ENCODE measurements around the gene RNASE11. TPM values are rescaled to one million over a fixed set of nuclear protein-coding genes. Genes with fewer than 3 reads are reported as not detected.

The RNASE11 gene
- total RNA-seq, 5 donors from 2014 or later (not counting 1 experiment from before 2014, with no cell fraction given), result not detected

DNA sequence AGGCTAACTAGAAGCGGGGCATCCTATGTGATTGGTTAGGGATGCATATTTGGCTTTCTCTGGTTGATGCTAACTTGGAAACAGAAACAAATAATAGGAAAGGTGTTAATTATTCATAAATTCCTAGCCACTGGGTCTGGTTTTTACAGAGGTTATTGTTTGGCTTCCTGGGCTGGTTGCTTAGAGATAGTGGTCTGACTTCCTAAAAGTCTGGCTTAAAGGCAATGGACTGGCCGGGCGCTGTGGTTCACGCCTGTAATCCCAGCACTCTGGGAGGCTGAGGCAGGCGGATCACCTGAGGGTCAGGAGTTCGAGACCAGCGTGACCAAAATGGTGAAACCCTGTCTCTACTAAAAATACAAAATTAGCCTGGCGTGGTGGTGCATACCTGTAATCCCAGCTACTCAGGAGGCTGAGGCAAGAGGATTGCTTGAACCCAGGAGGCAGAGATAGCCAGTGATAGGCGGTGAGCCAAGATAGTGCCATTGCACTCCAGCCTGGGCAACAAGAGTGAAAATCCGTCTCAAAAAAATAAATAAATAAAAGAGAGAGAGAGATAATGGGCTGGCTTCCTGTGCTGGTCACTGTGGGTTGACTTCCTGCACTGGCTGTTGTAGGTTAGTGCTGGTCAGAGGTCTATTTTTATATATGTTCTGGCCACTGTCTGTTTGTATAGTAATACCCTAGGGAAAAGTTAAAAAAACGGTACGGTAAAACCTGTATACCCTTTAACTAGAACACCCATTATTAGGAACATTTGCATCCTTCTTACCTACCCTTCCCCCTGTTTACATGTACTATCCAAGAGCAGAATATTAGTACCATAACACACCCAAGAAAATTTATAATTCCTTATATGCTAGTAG is 29.6 kb upstream of the RNASE11 start:
- H3K9me3 Mint-ChIP-seq, result no peaks in the 10 kb centered on the region

GRCh38 chr14:20615996-20616395 is 28.2 kb upstream of the RNASE11 start:
- Histone ChIP-seq H3K36me3 (ENCODE audit: control insufficient read depth in 2 of 2, extremely low read depth in 1 of 2, insufficient read depth in 1 of 2, low read length in 1 of 2) (no peaks in the 10 kb centered on the region), H3K9me3 (no peaks in the 10 kb centered on the region), H3K4me3 (ENCODE audit: control insufficient read depth in 1 of 2, extremely low read depth in 1 of 2, low read length in 1 of 2) (no peak overlapping the region), H3K27ac (ENCODE audit: low read length) (no peak overlapping the region), H3K4me1 (ENCODE audit: control insufficient read depth in 1 of 2, extremely low read depth in 1 of 2, insufficient read depth in 2 of 2, low read length in 2 of 2) (peaks cover 9 to 16% of the 10 kb centered on the region in 2 experiments), H3K27me3 (replicated peaks in 1 of 2; ENCODE audit: control insufficient read depth in 2 of 2, extremely low read depth in 1 of 2, insufficient read depth in 2 of 2, low read length in 1 of 2) (no peaks in the 10 kb centered on the region)
- Mint-ChIP-seq H3K9me3 (no peaks in the 10 kb centered on the region), H3K4me1 (peaks cover 5 to 8% (median 5%) of the 10 kb centered on the region in 3 donors), H3K36me3 (no peaks in the 10 kb centered on the region), H3K27ac (no peak overlapping the region), H3K27me3 (peaks cover 5% of the 10 kb centered on the region in 2 donors), H3K4me3 (no peak overlapping the region)
- ChIA-PET POLR2A (no interaction called here), CTCF (interaction anchor here in 1 of 2 donors (0.9 kb wide), 1 partner anchor 73 kb away, joined by 3 read pairs; the partner anchor contains the start of gene ANG)
- DNase-seq, result no peak
- ATAC-seq (replicated peaks in 1 of 4), result no peak
- WGBS (ENCODE audit: insufficient coverage), result 92% methylated on average over 5 of the region's 5 CpGs

More for the DNA sequence above, 29.6 kb upstream of the RNASE11 start:
- Mint-ChIP-seq H3K27ac (peak overlapping the region in 1 of 2 donors; percentile 52), H3K36me3 (no peaks in the 10 kb centered on the region), H3K4me3 (no peak overlapping the region), H3K27me3 (peaks cover 5 to 11% of the 10 kb centered on the region in 2 donors), H3K4me1 (peaks cover 6 to 10% (median 9%) of the 10 kb centered on the region in 3 donors)
- Histone ChIP-seq H3K4me1 (ENCODE audit: control insufficient read depth in 1 of 2, extremely low read depth in 1 of 2, insufficient read depth in 2 of 2, low read length in 2 of 2) (peaks cover 10 to 14% of the 10 kb centered on the region in 2 experiments), H3K9me3 (no peaks in the 10 kb centered on the region), H3K4me3 (ENCODE audit: control insufficient read depth in 1 of 2, extremely low read depth in 1 of 2, low read length in 1 of 2) (no peak overlapping the region), H3K27ac (ENCODE audit: low read length) (no peak overlapping the region), H3K36me3 (ENCODE audit: control insufficient read depth in 2 of 2, extremely low read depth in 1 of 2, insufficient read depth in 1 of 2, low read length in 1 of 2) (no peaks in the 10 kb centered on the region), H3K27me3 (replicated peaks in 1 of 2; ENCODE audit: control insufficient read depth in 2 of 2, extremely low read depth in 1 of 2, insufficient read depth in 2 of 2, low read length in 1 of 2) (peaks cover 1 to 4% of the 10 kb centered on the region in 2 experiments)
- 86% methylated on average over 9 of the region's 12 CpGs for whole genome bisulfite sequencing (ENCODE audit: insufficient coverage)
- DNase-seq (no peak), ATAC-seq (replicated peaks in 1 of 4) (no peak)
- CTCF ChIA-PET, result interaction anchor here in 1 of 2 donors (1.2 kb wide), 1 partner anchor 74 kb away, joined by 4 read pairs; no protein-coding TSS in a partner anchor
- POLR2A ChIA-PET, result interaction anchor here in 1 of 2 donors (0.7 kb wide), 1 partner anchor 669 kb away, joined by 3 read pairs; no protein-coding TSS in a partner anchor

DNA sequence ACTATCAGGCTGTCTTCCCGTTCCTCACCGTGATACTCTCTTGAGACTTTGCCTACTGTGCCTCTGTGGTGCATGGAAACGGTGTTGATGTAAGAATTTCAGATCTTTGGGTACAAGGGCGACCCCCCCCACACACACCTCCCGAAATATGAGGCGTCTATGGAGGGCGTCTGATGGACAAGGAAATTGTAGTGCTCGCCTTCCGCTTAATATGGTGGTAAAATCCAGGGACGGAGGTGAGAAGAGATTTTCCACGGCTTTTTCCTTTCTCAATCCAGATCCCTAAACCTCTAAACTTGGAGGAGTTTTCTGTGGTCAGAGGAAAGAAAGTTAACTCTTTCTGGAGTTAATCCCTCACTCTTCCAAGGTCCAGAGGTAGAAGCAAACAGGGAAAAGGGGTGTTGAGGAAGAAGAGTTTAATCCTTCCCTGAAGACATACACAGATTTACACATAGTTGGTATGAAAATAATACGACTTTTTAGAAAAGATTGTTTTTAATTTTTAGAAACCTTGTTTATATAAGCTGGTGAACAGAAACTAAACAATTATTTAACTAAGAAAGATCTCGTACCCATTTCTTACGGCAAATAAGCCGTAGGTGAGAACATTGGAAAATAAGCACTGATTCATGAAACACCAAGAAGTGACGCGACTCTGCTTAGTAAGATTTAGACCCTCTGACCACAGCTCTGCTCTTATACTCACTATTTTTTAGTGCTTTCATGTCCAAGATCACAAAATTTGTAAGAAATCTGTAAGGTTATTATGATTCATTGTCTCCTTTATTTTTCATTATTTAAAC is 26.4 kb upstream of the RNASE11 start:
- Histone ChIP-seq H3K36me3 (ENCODE audit: control insufficient read depth in 2 of 2, extremely low read depth in 1 of 2, insufficient read depth in 1 of 2, low read length in 1 of 2) (no peaks in the 10 kb centered on the region), H3K4me3 (ENCODE audit: control insufficient read depth in 1 of 2, extremely low read depth in 1 of 2, low read length in 1 of 2) (peak overlapping the region; percentile 57 to 75), H3K27ac (ENCODE audit: low read length) (peak overlapping the region; percentile 36), H3K4me1 (ENCODE audit: control insufficient read depth in 1 of 2, extremely low read depth in 1 of 2, insufficient read depth in 2 of 2, low read length in 2 of 2) (peaks cover 19 to 29% of the 10 kb centered on the region in 2 experiments), H3K27me3 (replicated peaks in 1 of 2; ENCODE audit: control insufficient read depth in 2 of 2, extremely low read depth in 1 of 2, insufficient read depth in 2 of 2, low read length in 1 of 2) (no peaks in the 10 kb centered on the region), H3K9me3 (no peaks in the 10 kb centered on the region)
- Mint-ChIP-seq H3K9me3 (no peaks in the 10 kb centered on the region), H3K27me3 (peaks cover 5% of the 10 kb centered on the region in 2 donors), H3K4me1 (peaks cover 5 to 8% (median 5%) of the 10 kb centered on the region in 3 donors), H3K4me3 (no peak overlapping the region), H3K36me3 (no peaks in the 10 kb centered on the region), H3K27ac (peak overlapping the region; percentile 6 to 24)
- DNase-seq (peak in 5 of 35 experiments; percentile 20 to 36 (median 22)), ATAC-seq (replicated peaks in 1 of 4) (peak; percentile 5 to 13 (median 8))
- ChIA-PET CTCF (interaction anchor here (0.7 to 2.3 kb wide), 15 partner anchors 17 to 308 kb away, joined by 3 to 34 read pairs (median 4); partner anchors contain the start of genes CCNB1IP1 (in 1 of the 2), PARP2 (in 1 of the 2), PIP4P1 (in 1 of the 2) and RNASE4 (in 1 of the 2)), POLR2A (interaction anchor here (0.7 to 1.7 kb wide), 4 partner anchors 17 to 362 kb away, joined by 4 to 7 read pairs (median 6); partner anchors contain the start of genes PARP2 (in 1 of the 2) and RNASE4 (in 1 of the 2))
- 20% methylated on average over 1 of the region's 17 CpGs for whole genome bisulfite sequencing (ENCODE audit: insufficient coverage)

DNA sequence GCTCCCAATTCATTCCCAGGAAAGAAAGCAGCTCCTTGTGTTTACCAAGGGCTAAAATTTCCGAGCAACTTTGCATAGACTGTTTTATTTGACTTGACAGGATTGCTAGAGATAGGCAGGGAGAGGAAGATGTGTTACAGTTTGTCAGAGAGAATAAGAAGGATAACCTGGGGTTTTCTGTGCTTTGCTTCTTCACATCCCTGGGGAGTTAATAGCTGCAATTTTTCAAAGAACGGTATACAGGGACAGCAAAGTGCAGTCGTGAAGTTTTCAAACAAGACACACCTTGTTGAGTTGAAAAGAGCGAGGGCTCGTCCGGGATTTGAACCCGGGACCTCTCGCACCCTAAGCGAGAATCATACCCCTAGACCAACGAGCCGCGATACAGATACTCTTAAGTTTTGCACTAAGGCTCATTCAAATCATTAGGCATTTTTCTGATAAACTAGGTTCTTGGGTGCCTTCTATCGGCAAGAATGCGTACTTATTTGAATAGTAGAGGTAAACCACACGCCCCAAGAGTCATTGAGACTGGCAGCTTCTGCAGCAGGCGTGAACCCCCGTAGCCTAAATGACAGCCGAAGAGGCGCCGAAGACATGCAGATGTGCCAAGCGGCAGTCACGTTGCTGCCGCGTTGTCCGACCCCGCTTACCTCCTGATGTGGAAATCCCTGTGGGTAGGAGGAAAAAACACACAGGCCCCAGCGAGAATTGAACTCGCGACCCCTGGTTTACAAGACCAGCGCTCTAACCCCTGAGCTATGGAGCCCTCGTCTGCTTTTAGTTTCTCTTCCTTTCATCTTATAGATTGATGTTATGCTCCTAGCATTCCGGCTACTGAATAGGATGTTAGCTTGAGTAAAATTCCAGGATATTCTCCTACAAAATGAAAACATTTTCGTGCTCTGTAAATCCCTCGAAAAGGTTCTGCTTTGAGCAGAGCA is 25.6 kb upstream of the RNASE11 start:
- DNase-seq (peak; percentile 65 to 93 (median 80)), ATAC-seq (replicated peaks in 1 of 4) (peak; percentile 79 to 84 (median 82))
- Histone ChIP-seq H3K27me3 (replicated peaks in 1 of 2; ENCODE audit: control insufficient read depth in 2 of 2, extremely low read depth in 1 of 2, insufficient read depth in 2 of 2, low read length in 1 of 2) (no peaks in the 10 kb centered on the region), H3K9me3 (no peaks in the 10 kb centered on the region), H3K36me3 (ENCODE audit: control insufficient read depth in 2 of 2, extremely low read depth in 1 of 2, insufficient read depth in 1 of 2, low read length in 1 of 2) (no peaks in the 10 kb centered on the region), H3K4me1 (ENCODE audit: control insufficient read depth in 1 of 2, extremely low read depth in 1 of 2, insufficient read depth in 2 of 2, low read length in 2 of 2) (peaks cover 19 to 29% of the 10 kb centered on the region in 2 experiments), H3K27ac (ENCODE audit: low read length) (peak overlapping the region; percentile 36), H3K4me3 (ENCODE audit: control insufficient read depth in 1 of 2, extremely low read depth in 1 of 2, low read length in 1 of 2) (peak overlapping the region; percentile 57 to 75)
- Mint-ChIP-seq H3K4me1 (peaks cover 5 to 8% (median 5%) of the 10 kb centered on the region in 3 donors), H3K27ac (no peak overlapping the region), H3K4me3 (no peak overlapping the region), H3K36me3 (no peaks in the 10 kb centered on the region), H3K9me3 (no peaks in the 10 kb centered on the region), H3K27me3 (no peaks in the 10 kb centered on the region)
- CTCF ChIA-PET, result interaction anchor here (0.6 to 2.3 kb wide), 20 partner anchors 18 to 307 kb away, joined by 3 to 34 read pairs (median 4); partner anchors contain the start of genes CCNB1IP1 (in 1 of the 2), PARP2 (in 1 of the 2), PIP4P1 (in 1 of the 2) and PNP (in 1 of the 2)
- WGBS (ENCODE audit: insufficient coverage), result 2% methylated on average over 13 of the region's 34 CpGs
- POLR2A ChIA-PET, result interaction anchor here (1.2 to 1.7 kb wide), 4 partner anchors 18 to 270 kb away, joined by 3 to 7 read pairs (median 6); partner anchors contain the start of genes PARP2 (in 1 of the 2) and RNASE4 (in 1 of the 2)

GRCh38 chr14:20612403-20612802 is 24.6 kb upstream of the RNASE11 start:
- no peaks in the 10 kb centered on the region for H3K9me3 ChIP-seq
- H3K4me1 ChIP-seq (ENCODE audit: control insufficient read depth in 1 of 2, extremely low read depth in 1 of 2, insufficient read depth in 2 of 2, low read length in 2 of 2), result peaks cover 19 to 27% of the 10 kb centered on the region in 2 experiments
- peaks cover 0 to 5% (median 4%) of the 10 kb centered on the region in 3 donors for H3K4me1 Mint-ChIP-seq
- peak overlapping the region; percentile 29 for H3K27ac ChIP-seq (ENCODE audit: low read length)
- H3K36me3 ChIP-seq (ENCODE audit: control insufficient read depth in 2 of 2, extremely low read depth in 1 of 2, insufficient read depth in 1 of 2, low read length in 1 of 2), result no peaks in the 10 kb centered on the region
- 21% methylated on average over 3 of the region's 5 CpGs for WGBS (ENCODE audit: insufficient coverage)
- DNase-seq, result peak in 1 of 35 experiments; percentile 42
- no peaks in the 10 kb centered on the region for H3K9me3 Mint-ChIP-seq
- CTCF ChIA-PET, result interaction anchor here (0.6 to 2.3 kb wide), 12 partner anchors 19 to 306 kb away, joined by 3 to 34 read pairs (median 4); partner anchors contain the start of genes PARP2 (in 1 of the 2), RNASE4 (in 1 of the 2) and TTC5 (in 1 of the 2)
- H3K4me3 Mint-ChIP-seq, result no peak overlapping the region
- H3K27ac Mint-ChIP-seq, result no peak overlapping the region
- H3K27me3 Mint-ChIP-seq, result no peaks in the 10 kb centered on the region
- H3K27me3 ChIP-seq (replicated peaks in 1 of 2; ENCODE audit: control insufficient read depth in 2 of 2, extremely low read depth in 1 of 2, insufficient read depth in 2 of 2, low read length in 1 of 2), result no peaks in the 10 kb centered on the region
- POLR2A ChIA-PET, result interaction anchor here (1.2 to 1.7 kb wide), 3 partner anchors 19 to 71 kb away, joined by 3 to 7 read pairs (median 6); partner anchors contain the start of gene RNASE4 (in 1 of the 2)
- ATAC-seq (replicated peaks in 1 of 4), result no peak
- no peak overlapping the region for H3K4me3 ChIP-seq (ENCODE audit: control insufficient read depth in 1 of 2, extremely low read depth in 1 of 2, low read length in 1 of 2)
- H3K36me3 Mint-ChIP-seq, result no peaks in the 10 kb centered on the region
